GM19238 (cell line): ENCODE results near the gene NTM.

Experiments
- DNase-seq: peaks from one replicate; pipeline ENCODE4 v3.0.0; 2011; ENCODE audit warnings: low spot score; ENCODE audit not compliant: insufficient read length

NTM gene

DNA sequence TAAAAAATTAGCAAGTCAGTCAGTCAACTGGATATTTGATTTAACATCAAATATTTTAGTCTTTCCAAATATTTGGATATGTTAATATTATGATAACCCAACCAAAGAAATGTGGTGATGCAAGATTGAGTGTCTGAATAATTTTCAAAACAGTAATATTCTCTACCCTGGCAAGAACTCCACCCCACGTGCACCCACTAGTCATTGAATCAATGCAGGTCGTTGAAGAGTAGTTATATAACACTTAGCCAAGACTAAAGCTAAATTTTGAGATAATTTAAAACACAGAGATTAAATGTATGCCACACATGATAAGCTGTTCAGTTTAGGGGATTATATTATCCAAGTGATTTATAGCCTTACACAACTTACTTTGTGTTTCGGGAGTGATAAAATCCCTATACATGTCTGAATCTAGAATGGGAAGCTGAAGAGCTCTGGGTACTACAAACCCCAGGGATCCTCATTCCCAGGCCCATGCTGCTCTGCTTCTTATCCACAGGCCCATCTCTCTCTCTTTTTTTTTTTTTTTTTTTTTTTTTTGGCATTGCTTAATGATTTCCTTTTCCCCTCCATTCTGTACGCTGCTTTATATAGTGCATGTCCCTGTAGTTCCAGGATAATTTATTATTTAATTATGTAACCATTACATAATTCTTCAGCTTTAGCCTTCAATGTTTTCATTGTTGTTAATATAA is 392.9 kb downstream of the NTM start:
- no peak for DNase-seq

DNA sequence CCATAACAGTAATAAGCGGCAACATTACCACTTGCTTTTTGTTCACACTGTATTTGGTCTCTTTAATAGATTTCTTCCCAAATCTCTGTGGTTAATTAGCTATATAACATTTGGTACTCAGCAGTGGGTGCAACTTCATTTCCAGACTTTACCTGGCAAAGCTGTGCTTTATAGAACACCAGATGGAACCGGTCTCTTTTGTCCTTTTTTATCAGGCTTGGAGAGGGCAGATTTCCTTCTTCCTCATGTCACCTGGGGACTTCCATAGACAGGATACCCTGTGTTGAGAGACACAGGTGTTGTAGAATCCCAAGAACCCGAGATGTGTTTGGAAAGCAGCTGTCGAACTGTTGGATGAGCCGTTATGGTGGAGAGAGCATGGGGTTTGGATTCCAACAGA is 393.7 kb downstream of the NTM start:
- no peak for DNase-seq

DNA sequence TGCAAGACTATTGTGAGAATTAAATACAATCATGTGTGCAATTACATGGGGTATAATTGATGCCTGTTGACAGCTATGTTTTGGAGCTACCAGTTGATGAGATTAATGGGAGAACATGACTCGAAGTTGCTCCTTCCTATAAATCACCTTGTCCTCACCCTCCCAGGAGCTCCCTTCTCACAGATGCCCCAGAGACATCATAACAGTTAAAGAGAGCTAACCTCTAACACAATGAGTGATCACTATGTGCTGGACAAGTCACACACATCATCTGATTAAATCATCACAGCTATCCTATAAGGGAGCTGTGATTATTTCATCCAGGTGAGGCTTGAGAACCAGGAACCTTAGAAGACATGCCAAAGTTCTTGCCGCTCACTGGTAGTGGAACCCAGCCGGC is 394.2 kb downstream of the NTM start:
- DNase-seq: no peak

DNA sequence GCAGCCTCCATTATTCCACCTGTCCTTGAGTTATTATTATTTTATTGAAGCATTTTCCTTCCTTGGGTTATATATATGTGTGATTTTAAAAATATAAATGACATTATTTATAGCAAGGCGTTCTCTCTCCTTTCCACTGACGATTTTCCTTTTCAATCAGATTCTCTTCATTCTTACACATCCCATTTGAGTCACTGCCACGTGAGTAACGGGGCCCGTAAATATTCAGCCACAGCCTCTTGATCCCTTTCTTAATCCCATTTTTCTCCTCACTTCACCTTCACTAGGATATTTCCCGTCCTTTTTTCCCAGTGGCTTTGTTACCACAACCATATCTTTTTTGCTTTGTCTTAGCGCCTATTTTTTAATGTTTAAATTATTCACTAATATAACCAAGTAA is 396.2 kb downstream of the NTM start:
- no peak for DNase-seq

DNA sequence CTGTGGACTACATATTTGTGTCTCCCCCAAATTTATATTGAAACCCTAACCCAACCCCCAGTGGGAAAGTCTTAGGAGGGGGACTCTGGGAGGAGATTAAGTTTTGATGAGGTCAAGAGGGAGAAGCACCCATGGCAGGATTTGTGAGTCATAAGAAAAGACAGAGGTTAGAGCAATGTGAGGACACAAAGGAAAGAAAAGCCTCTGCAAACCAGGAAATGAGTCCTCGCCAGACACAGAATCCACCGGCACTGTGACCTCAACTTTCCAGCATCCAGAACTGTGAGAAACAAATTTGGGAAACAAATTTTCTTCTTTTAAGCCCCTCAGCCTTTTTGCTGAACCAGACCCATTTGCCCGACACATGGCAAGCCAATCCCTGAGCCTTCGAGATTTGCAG is 397.0 kb downstream of the NTM start:
- no peak for DNase-seq

DNA sequence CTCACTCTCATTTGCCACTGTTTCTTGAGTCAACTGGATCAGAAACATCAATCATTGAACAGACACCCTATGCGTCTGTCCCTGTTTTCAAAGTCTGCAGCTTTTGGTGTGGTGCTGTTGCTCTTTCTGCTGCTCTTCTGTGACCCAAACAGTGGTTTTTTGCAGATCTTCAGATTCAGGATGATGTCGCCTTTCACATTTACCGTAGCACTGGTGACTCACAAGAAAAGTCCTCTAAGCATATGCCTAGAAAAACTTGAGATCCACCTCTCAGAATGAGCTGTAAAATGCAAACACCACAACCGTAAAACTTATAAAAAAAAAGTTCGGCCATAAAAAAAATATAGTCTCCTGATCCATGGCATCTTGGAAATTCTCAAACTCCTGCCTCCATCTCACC is 400.4 kb downstream of the NTM start:
- no peak for DNase-seq

DNA sequence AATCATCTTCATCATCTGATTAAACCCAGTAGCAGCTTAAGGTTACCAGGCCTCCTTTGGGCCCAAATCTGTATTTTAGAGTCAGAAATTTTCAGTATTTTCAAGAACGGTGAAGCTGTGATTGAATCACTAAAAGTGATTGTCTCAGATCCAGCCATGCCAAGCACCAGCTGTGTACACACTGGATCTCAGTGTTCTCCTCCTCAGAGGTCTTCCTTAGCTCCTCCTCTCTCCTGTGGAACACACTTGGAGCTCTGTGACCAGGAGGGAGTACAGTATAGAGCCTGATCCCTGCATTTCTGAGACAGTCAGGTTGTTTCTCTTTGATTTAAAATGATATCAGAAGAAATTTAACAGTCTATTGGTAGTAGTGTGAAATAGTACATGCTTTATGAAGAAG is 401.1 kb downstream of the NTM start:
- no peak for DNase-seq

DNA sequence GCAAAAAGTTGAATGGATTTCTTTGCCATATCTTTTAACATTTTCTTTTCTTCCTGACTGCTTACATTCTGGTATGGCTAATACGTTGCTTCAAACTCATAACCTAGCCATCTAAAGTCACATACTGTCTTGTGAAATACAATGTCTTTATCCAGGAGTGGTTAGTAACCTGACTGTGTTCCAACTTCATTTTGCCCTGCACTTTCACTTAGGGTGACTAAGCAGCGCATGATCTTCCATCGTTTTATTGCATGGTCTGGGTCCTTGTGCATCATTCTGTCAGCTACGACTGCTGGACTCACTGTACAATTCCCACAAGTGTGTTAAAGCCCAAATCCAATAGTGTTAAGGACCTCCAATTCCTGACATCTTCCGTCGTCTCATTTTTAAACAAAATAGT is 403.2 kb downstream of the NTM start:
- DNase-seq: no peak

DNA sequence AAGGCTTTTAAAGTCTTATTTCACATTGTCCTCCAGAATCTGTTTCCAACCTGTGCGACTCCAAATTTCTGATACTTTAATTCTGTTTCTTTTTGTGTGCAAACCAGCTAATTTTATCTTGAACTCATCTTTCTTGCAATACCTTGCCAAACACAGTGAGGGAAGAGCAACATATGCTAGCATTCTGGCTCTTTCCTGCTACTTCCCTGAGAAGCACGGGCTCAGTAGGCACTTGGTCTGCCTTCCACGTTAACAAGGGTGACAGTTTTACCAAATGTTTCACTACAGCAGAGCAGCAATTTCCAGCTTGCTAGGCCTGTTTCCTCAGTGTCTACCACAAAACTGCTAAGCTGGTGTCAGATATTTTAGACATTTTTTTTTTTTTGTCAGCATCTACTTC is 405.8 kb downstream of the NTM start:
- no peak for DNase-seq

DNA sequence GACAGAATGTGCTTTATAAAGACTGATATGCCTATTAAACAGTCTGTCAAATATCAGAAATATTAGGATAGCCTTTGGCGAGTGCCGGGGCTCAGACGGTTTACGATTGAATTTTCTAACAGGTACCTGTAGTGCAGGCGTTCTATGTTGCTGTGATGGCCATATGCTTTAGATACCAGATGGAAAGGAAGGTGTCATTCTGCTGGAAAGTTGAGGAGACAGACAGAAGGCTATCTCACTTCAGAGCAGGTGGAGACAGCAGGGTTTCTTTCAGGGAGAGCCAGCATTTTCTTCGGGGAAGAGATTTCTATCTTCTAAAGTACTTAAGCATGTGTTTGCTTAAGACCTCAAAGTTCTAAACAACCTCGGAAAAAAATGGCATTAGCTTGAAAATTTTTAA is 415.4 kb downstream of the NTM start:
- no peak for DNase-seq

DNA sequence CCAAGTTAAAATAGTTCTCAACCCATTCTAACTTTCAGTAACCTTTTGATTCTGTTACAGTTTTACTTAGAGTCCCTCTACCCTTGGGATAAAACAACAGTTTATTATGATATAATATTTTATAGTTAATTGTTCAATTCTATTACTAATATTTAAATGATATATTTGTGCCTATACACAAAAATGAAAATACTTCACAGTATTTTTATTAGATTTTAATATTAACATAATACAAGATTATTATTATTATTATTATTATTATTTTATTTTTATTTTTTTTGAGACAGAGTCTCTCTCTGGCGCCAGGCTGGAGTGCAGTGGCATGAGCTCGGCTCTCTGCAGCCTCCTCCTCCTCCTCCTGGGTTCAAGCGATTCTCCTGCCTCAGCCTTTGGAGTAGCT is 416.7 kb downstream of the NTM start:
- no peak for DNase-seq

DNA sequence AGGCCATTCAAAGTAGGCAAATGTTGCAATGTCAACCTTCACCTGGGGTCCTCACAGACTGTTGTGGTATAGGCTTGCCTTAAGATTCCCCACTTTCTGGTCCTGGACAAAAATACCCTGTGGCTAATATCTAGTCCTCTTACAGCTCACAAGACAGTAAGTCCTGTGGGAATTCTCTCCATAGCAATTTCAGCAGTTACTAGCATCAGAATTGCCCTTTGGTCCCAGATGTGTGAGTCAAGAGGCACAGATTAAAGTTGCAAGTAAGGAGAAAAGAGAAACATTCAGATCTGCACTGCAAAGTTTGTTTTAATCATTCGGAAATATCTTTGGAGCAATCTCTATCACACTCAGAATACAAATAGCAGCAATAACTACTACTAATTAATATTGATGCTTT is 420.2 kb downstream of the NTM start:
- DNase-seq: no peak

DNA sequence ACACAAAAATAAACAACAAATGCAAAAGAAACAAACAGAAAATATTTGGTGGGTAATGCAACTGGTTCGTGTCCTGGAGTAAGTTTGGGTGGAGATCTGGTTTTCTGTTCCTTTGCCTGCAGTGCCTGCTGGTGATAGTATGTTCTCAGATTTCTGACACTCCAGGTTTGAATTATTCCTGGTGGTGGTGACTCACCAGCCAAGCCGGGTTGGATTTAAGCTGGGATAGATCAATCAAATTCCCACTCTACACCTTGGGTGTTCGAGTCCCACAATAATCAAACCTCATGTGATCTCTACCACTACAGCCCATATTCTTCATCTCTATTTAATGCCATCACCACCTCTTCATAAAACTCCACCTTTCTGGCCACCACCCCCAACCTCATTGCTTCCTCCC is 421.8 kb downstream of the NTM start:
- DNase-seq: no peak

DNA sequence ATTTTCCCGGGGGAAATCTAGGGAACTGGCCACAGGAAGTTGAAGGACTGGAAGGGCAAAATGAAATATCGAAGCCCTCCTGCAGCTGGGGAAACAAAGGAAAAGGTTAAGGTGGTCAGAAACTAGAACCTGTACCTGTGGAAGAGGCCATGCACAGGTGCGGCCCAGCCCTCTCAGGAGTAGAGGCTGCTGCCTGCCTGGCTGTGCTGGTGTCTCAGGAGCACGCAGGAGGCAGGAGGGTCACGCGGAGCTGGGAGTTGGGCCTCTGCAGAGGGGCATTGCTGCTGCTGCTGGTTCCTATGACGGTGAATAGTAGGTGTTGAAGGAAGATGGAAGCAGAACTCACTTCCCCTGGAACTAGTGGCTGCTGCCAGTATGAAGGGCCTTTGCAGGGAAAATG is 425.7 kb downstream of the NTM start:
- no peak for DNase-seq

DNA sequence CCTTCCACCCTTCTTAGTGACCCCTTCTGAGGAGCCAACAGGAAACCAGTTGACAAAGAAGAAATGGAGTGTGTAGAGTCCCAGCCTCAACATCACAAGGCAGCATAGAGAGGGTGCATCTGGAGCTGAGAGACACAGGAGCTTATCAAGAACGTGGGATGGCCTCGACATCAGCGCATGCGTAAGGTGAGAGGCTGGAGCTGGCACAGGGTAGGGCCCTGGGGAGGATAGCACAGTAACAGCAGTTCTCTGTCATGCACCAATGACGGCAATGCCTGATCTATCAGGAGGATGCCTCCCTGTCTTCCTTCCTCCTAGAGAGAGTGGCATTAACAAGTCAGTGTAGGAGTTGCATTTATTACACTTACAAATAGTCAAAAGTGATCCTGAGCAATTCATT is 426.1 kb downstream of the NTM start:
- DNase-seq: no peak

DNA sequence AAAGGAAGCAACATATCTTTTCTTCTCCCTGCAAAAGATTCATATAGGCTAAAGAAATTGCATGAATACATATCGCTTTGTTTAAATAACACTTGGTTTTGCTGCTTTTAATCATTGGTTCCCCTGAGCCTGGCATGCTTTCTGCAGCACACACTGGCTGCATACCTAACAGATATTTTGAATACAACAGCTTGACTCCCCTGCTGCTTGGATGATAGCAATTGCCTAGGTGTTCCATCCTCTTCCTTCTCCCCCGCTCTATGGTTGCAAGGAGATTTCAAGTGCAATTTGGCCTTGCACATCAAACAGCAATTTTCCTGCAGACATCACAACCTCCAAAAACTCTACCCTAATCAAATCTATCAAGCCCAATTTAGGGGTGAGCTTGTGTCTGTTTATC is 430.0 kb downstream of the NTM start:
- DNase-seq: no peak

DNA sequence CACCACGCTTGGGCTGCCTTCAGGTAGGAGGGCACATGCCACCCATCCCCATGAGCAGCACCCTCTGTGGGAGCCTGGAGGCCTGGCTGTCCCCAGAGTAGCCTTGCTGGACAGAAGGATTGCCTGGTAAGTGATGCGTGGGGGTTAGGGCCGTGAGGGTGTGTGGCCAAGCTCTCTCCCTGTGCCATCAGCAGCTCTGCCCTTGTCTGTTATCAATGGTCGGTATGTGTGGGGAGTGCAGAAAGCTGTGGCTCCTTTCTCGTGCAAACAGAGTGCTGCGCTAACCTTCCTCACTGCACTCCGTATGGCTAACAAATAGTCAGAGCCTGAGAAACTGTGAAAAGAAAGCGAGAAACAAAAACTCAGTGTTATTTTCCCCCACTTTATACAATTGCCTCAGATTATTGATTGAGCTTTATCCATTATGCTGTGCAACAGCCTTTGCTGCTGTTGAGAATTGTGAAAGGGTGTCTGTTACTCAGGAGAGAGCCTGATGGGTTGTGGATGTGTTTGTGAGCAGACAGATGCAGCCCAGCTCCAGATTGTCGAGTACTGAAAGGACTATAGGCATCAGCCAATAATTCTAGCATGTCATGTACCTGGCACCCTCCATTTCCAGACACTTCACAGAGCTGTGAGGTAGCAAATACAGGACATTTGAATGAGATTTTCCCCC is 432.2 kb downstream of the NTM start:
- DNase-seq: no peak

DNA sequence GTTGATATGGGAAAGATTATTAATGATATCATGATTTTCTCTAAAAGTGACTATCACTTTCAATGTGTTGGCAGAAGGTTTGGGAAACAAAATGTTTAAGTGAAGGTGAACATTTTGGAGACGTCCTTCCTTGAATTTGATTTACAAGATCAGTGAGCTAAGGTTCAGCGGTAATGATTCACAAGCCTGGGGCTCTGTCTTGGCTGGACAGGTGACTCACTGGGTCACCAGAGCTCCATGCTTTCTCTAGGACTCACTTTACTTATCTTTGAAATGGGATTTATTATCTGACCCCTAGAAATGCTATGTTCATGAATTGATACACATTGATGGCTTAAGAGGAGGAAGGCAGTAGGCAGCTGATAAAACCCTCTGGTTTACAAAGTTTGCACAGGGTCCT is 437.5 kb downstream of the NTM start:
- no peak for DNase-seq

DNA sequence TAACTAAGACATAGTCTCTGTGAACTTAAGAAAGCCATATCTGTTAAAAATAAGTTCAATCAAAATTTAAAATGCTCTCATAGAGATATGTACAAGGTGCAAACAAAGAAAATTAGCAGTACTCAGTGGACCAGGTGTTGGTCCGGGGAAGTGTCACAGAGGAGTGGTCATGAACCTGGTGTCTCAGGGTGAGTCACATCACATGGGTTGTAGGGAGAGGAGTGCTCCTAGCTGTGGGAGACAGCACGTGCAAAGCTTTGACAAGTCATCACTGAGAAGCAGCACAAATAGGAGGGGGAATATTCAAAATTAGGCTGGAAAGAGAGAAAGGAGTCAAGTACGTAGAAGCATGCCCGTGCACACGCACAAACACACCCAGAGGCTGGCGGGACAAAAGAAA is 438.1 kb downstream of the NTM start:
- no peak for DNase-seq

DNA sequence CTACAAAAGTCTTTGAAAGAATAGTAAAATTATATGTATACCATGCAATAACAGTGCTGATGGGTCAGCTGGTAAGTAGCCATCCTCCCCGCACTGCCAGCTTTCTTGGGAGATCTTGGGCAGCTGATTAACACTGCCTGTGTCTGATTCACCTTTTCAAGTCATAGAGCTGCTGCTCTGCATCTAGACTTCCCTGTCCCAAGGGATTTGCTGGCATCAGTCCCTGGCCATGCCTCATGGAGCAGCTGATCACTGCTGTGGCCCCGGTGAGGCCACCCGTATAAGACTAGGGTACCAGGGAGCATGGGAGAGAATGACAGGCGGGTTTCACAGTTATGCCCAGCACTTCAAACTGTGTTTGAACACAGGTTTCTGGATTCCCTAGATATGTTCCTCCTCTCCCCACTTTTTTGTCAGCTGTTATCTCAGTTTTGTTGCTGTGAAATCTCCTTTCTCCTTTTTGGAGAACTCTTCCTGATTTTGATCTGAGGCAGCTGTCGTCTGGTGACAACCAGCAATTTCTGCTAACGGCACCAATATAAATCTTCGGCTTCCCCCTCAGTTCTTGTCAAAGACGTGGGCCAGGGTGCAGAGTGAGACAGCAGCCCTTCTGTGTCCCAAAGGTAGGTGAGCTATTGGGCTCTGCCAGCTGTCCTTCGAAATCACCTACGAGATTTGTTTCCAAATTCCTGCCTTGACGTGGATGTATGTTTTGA is 438.9 kb downstream of the NTM start:
- no peak for DNase-seq

DNA sequence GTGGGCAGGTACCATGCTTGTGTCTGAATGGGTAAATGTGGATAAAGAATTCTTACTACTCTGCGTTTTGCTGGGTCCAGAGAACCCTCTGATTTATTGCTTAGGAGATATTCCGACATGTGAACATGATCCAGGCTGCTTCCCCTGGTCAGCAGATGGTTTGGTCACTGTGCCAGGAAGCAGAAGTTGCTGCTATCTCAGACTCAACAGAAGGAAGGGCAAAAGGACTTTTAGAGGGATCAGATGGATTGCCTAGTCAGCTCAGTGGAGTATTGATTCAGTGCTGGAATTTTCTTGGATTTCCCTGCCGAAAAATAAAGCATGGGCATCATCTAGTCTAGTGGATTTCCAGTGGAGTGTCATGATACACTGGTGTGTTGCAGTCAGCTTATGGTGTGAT is 440.1 kb downstream of the NTM start:
- DNase-seq: no peak

DNA sequence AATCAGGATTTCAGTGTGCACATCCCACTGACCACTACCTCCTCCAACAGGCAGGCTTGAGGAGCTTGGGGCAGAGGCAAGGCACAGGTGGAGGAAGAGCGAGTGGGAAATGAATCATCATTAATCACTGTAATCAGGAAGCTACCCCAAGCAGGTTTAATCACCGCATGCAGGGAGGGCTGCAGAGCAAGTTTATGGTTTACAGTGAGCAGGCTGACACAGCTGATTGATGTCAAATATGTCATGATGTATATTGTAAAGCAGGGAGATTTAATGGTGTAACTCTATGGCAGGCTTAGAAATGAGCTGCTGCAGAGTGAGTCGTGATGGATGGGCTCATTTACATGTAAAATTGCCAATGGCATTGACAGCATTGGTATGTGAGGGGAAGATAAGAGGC is 441.0 kb downstream of the NTM start:
- DNase-seq: no peak

DNA sequence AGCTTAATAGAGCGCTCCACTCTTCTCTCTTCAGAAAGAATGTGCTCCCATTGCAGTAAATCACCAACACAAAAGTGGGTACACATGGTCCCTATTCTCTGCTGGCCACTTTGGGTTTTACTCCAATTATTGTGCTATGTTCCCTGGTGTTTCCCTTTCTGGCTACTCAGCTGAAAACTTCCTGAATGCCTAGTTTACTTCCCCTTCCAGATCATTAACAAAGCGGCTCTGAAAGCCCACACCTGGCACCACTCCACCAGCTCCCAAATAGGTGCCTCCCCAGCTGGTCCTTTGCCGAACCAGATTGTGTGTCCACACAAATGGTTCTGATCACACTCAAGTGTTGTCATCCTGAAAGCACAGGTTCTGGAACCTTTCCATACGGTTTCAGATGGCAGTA is 443.7 kb downstream of the NTM start:
- DNase-seq: no peak
